ENCODE data around the gene INO80D. TPM values are rescaled to one million over a fixed set of nuclear protein-coding genes. Genes with fewer than 3 reads are reported as not detected.
"Not testable (repeated sequence)": the region's sequence is repeated elsewhere in the genome, so short reads cannot be mapped to it uniquely, and the experiment has no call there.

INO80D gene
- total and polyA plus RNA-seq, 2 donors = 3.6 to 5.8 TPM

DNA sequence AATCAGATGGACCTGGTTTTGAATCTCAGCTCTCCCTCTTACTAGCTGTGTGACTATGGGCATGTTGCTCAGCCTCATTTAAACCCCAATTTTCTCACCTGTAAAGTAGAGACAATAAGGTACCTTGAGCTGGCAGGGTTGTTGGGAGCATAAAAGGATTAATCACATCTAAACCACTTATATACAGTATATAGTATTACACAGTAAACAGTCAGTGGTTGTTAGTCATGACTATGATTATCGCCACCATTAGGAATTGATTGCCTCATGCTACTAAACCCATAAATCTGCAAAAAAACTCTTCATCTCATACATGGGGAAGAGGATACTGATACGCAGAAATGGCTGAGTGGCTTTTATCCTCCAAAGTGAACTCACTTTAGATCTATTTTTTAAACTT lies 65.8 kb downstream of the INO80D start:
- Histone ChIP-seq H3K27me3 (ENCODE audit: control insufficient read depth in 2 of 2, insufficient read depth in 1 of 2, low read length in 1 of 2) (no peaks in the 10 kb centered on the region), H3K9me3 (ENCODE audit: control insufficient read depth in 2 of 2, insufficient read depth in 1 of 2, low read length in 1 of 2) (peaks cover 2 to 13% of the 10 kb centered on the region in 2 donors), H3K4me1 (ENCODE audit: control insufficient read depth in 2 of 2, insufficient read depth in 2 of 2, low read length in 2 of 2) (no peaks in the 10 kb centered on the region), H3K4me3 (ENCODE audit: low read length in 2 of 2) (no peak overlapping the region), H3K27ac (ENCODE audit: low read depth in 1 of 2, low read length in 1 of 2) (no peak overlapping the region), H3K36me3 (ENCODE audit: control insufficient read depth in 2 of 2, insufficient read depth in 2 of 2, low read length in 1 of 2) (peaks cover 29 to 46% of the 10 kb centered on the region in 2 donors)
- WGBS = 100% methylated on average over 2 of the region's 2 CpGs
- DNase-seq (ENCODE audit: low read depth in 6 of 9, low spot score in 9 of 9) = no peak

DNA sequence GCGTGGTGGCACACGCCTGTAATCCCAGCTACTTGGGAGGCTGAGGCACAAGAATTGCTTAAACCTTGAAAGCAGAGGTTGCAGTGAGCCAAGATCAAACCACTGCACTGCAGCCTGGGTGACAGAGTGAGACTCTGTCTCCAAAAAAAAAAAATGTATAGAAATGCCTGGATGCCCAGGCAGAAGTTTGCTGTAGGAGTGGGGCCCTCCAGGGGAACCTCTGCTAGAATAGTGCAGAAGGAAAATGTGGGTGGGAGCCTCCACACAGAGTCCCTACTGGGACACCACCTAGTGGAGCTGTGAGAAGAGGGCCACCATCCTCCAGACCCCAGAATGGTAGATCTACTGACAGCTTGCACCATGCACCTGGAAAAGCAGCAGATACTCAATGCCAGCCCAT lies 70.2 kb downstream of the INO80D start:
- not testable (repeated sequence) for DNase-seq (ENCODE audit: low read depth in 6 of 9, low spot score in 9 of 9); H3K4me1 ChIP-seq (ENCODE audit: control insufficient read depth in 2 of 2, insufficient read depth in 2 of 2, low read length in 2 of 2); H3K27me3 ChIP-seq (ENCODE audit: control insufficient read depth in 2 of 2, insufficient read depth in 1 of 2, low read length in 1 of 2); H3K4me3 ChIP-seq (ENCODE audit: low read length in 2 of 2); H3K27ac ChIP-seq (ENCODE audit: low read depth in 1 of 2, low read length in 1 of 2)
- Histone ChIP-seq H3K36me3 (ENCODE audit: control insufficient read depth in 2 of 2, insufficient read depth in 2 of 2, low read length in 1 of 2) (peaks cover 43 to 56% of the 10 kb centered on the region in 2 donors), H3K9me3 (ENCODE audit: control insufficient read depth in 2 of 2, insufficient read depth in 1 of 2, low read length in 1 of 2) (peaks cover 2 to 15% of the 10 kb centered on the region in 2 donors)
- 100% methylated on average over 2 of the region's 2 CpGs for WGBS

GRCh38 chr2:206011795-206012194 lies 74.2 kb downstream of the INO80D start:
- 98% methylated on average over 1 of the region's 1 CpG for WGBS
- no peak for DNase-seq (ENCODE audit: low read depth in 6 of 9, low spot score in 9 of 9)
- no peak overlapping the region for H3K4me3 ChIP-seq (ENCODE audit: low read length in 2 of 2)
- no peaks in the 10 kb centered on the region for H3K27me3 ChIP-seq (ENCODE audit: control insufficient read depth in 2 of 2, insufficient read depth in 1 of 2, low read length in 1 of 2)
- H3K36me3 ChIP-seq (ENCODE audit: control insufficient read depth in 2 of 2, insufficient read depth in 2 of 2, low read length in 1 of 2) = peaks cover 41 to 49% of the 10 kb centered on the region in 2 donors
- no peak overlapping the region for H3K27ac ChIP-seq (ENCODE audit: low read depth in 1 of 2, low read length in 1 of 2)
- peaks cover 2 to 15% of the 10 kb centered on the region in 2 donors for H3K9me3 ChIP-seq (ENCODE audit: control insufficient read depth in 2 of 2, insufficient read depth in 1 of 2, low read length in 1 of 2)
- no peaks in the 10 kb centered on the region for H3K4me1 ChIP-seq (ENCODE audit: control insufficient read depth in 2 of 2, insufficient read depth in 2 of 2, low read length in 2 of 2)

GRCh38 chr2:206011018-206011614 lies 74.9 kb downstream of the INO80D start:
- peaks cover 2 to 8% of the 10 kb centered on the region in 2 donors for H3K9me3 ChIP-seq (ENCODE audit: control insufficient read depth in 2 of 2, insufficient read depth in 1 of 2, low read length in 1 of 2)
- H3K4me3 ChIP-seq (ENCODE audit: low read length in 2 of 2) = no peak overlapping the region
- DNase-seq (ENCODE audit: low read depth in 6 of 9, low spot score in 9 of 9) = no peak
- H3K27ac ChIP-seq (ENCODE audit: low read depth in 1 of 2, low read length in 1 of 2) = no peak overlapping the region
- WGBS = 100% methylated on average over 4 of the region's 4 CpGs
- H3K4me1 ChIP-seq (ENCODE audit: control insufficient read depth in 2 of 2, insufficient read depth in 2 of 2, low read length in 2 of 2) = no peaks in the 10 kb centered on the region
- H3K36me3 ChIP-seq (ENCODE audit: control insufficient read depth in 2 of 2, insufficient read depth in 2 of 2, low read length in 1 of 2) = peaks cover 38 to 49% of the 10 kb centered on the region in 2 donors
- no peaks in the 10 kb centered on the region for H3K27me3 ChIP-seq (ENCODE audit: control insufficient read depth in 2 of 2, insufficient read depth in 1 of 2, low read length in 1 of 2)

- 98% methylated on average over 8 of the region's 8 CpGs for whole genome bisulfite sequencing
- Histone ChIP-seq H3K27me3 (ENCODE audit: control insufficient read depth in 2 of 2, insufficient read depth in 1 of 2, low read length in 1 of 2) (no peaks in the 10 kb centered on the region), H3K4me3 (ENCODE audit: low read length in 2 of 2) (no peak overlapping the region), H3K4me1 (ENCODE audit: control insufficient read depth in 2 of 2, insufficient read depth in 2 of 2, low read length in 2 of 2) (no peaks in the 10 kb centered on the region), H3K36me3 (ENCODE audit: control insufficient read depth in 2 of 2, insufficient read depth in 2 of 2, low read length in 1 of 2) (peaks cover 39 to 53% of the 10 kb centered on the region in 2 donors), H3K9me3 (ENCODE audit: control insufficient read depth in 2 of 2, insufficient read depth in 1 of 2, low read length in 1 of 2) (no peaks in the 10 kb centered on the region), H3K27ac (ENCODE audit: low read depth in 1 of 2, low read length in 1 of 2) (no peak overlapping the region)
- DNase-seq (ENCODE audit: low read depth in 6 of 9, low spot score in 9 of 9) = peak in 2 of 9 donors; percentile 3 to 6
Observed at GRCh38 chr2:206004004-206004693, 81.8 kb downstream of the INO80D start.

DNA sequence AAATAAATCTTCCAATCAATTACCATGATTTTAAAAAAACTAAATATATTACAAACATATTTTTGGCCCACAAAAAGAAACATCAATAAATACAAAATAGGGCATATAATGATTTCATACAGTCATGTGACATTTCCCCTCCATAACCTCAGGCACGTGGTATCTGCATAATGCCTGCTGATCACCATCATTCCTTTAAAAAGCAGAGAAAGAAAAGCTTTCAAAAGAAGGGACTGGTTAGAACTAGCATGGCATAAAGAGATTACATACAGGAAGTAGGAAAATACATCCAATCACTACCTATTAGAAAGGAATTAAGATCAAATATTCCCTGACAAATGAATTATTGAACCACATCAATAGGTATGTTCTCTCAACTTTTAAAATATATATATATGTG lies 83.5 kb downstream of the INO80D start:
- 85% methylated on average over 1 of the region's 1 CpG for WGBS
- H3K4me3 ChIP-seq (ENCODE audit: low read length in 2 of 2) = no peak overlapping the region
- no peak for DNase-seq (ENCODE audit: low read depth in 6 of 9, low spot score in 9 of 9)
- peaks cover 37 to 50% of the 10 kb centered on the region in 2 donors for H3K36me3 ChIP-seq (ENCODE audit: control insufficient read depth in 2 of 2, insufficient read depth in 2 of 2, low read length in 1 of 2)
- H3K27me3 ChIP-seq (ENCODE audit: control insufficient read depth in 2 of 2, insufficient read depth in 1 of 2, low read length in 1 of 2) = no peaks in the 10 kb centered on the region
- H3K4me1 ChIP-seq (ENCODE audit: control insufficient read depth in 2 of 2, insufficient read depth in 2 of 2, low read length in 2 of 2) = no peaks in the 10 kb centered on the region
- no peaks in the 10 kb centered on the region for H3K9me3 ChIP-seq (ENCODE audit: control insufficient read depth in 2 of 2, insufficient read depth in 1 of 2, low read length in 1 of 2)
- no peak overlapping the region for H3K27ac ChIP-seq (ENCODE audit: low read depth in 1 of 2, low read length in 1 of 2)

- 84% methylated on average over 5 of the region's 5 CpGs for WGBS
Observed at GRCh38 chr2:206001912-206002311, 84.1 kb downstream of the INO80D start.

DNA sequence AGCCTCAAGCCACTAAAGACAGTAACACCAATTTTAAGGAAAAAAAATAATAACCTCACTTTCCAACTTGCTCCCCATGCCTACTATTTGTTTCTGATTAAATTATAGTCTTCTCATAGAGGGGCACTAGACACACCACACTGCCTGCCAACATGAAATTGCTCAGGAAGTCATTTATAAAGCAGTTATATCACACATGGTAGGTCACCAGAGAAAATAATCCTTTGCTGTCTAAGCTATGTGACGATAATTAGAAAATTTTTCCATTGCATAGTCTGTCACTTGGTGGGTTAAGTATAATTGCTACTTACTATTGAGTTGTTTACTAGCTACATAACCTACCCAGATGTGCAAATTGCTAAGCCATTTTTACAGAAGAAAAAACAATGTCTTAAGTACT lies 85.2 kb downstream of the INO80D start:
- Histone ChIP-seq H3K4me1 (ENCODE audit: control insufficient read depth in 2 of 2, insufficient read depth in 2 of 2, low read length in 2 of 2) (no peaks in the 10 kb centered on the region), H3K9me3 (ENCODE audit: control insufficient read depth in 2 of 2, insufficient read depth in 1 of 2, low read length in 1 of 2) (no peaks in the 10 kb centered on the region), H3K4me3 (ENCODE audit: low read length in 2 of 2) (no peak overlapping the region), H3K27ac (ENCODE audit: low read depth in 1 of 2, low read length in 1 of 2) (no peak overlapping the region), H3K36me3 (ENCODE audit: control insufficient read depth in 2 of 2, insufficient read depth in 2 of 2, low read length in 1 of 2) (peaks cover 28 to 36% of the 10 kb centered on the region in 2 donors), H3K27me3 (ENCODE audit: control insufficient read depth in 2 of 2, insufficient read depth in 1 of 2, low read length in 1 of 2) (no peaks in the 10 kb centered on the region)
- DNase-seq (ENCODE audit: low read depth in 6 of 9, low spot score in 9 of 9) = no peak
- 98% methylated on average over 1 of the region's 1 CpG for whole genome bisulfite sequencing

More at GRCh38 chr2:206001912-206002311, 84.1 kb downstream of the INO80D start:
- no peaks in the 10 kb centered on the region for H3K9me3 ChIP-seq (ENCODE audit: control insufficient read depth in 2 of 2, insufficient read depth in 1 of 2, low read length in 1 of 2)
- DNase-seq (ENCODE audit: low read depth in 6 of 9, low spot score in 9 of 9) = no peak
- H3K4me1 ChIP-seq (ENCODE audit: control insufficient read depth in 2 of 2, insufficient read depth in 2 of 2, low read length in 2 of 2) = no peaks in the 10 kb centered on the region
- peaks cover 33 to 45% of the 10 kb centered on the region in 2 donors for H3K36me3 ChIP-seq (ENCODE audit: control insufficient read depth in 2 of 2, insufficient read depth in 2 of 2, low read length in 1 of 2)
- no peak overlapping the region for H3K4me3 ChIP-seq (ENCODE audit: low read length in 2 of 2)
- H3K27me3 ChIP-seq (ENCODE audit: control insufficient read depth in 2 of 2, insufficient read depth in 1 of 2, low read length in 1 of 2) = no peaks in the 10 kb centered on the region
- no peak overlapping the region for H3K27ac ChIP-seq (ENCODE audit: low read depth in 1 of 2, low read length in 1 of 2)

GRCh38 chr2:205998583-205998982 lies 87.4 kb downstream of the INO80D start:
- Histone ChIP-seq H3K27me3 (ENCODE audit: control insufficient read depth in 2 of 2, insufficient read depth in 1 of 2, low read length in 1 of 2) (no peaks in the 10 kb centered on the region), H3K36me3 (ENCODE audit: control insufficient read depth in 2 of 2, insufficient read depth in 2 of 2, low read length in 1 of 2) (peaks cover 12 to 15% of the 10 kb centered on the region in 2 donors), H3K4me1 (ENCODE audit: control insufficient read depth in 2 of 2, insufficient read depth in 2 of 2, low read length in 2 of 2) (no peaks in the 10 kb centered on the region), H3K4me3 (ENCODE audit: low read length in 2 of 2) (no peak overlapping the region), H3K9me3 (ENCODE audit: control insufficient read depth in 2 of 2, insufficient read depth in 1 of 2, low read length in 1 of 2) (no peaks in the 10 kb centered on the region), H3K27ac (ENCODE audit: low read depth in 1 of 2, low read length in 1 of 2) (no peak overlapping the region)
- 91% methylated on average over 2 of the region's 2 CpGs for WGBS
- no peak for DNase-seq (ENCODE audit: low read depth in 6 of 9, low spot score in 9 of 9)
